ENCODE measurements around the gene BMP10. TPM values are rescaled to one million over a fixed set of nuclear protein-coding genes. Genes with fewer than 3 reads are reported as not detected.

Gene BMP10
- total RNA-seq, 1 experiment from 2014 or later = not detected

DNA sequence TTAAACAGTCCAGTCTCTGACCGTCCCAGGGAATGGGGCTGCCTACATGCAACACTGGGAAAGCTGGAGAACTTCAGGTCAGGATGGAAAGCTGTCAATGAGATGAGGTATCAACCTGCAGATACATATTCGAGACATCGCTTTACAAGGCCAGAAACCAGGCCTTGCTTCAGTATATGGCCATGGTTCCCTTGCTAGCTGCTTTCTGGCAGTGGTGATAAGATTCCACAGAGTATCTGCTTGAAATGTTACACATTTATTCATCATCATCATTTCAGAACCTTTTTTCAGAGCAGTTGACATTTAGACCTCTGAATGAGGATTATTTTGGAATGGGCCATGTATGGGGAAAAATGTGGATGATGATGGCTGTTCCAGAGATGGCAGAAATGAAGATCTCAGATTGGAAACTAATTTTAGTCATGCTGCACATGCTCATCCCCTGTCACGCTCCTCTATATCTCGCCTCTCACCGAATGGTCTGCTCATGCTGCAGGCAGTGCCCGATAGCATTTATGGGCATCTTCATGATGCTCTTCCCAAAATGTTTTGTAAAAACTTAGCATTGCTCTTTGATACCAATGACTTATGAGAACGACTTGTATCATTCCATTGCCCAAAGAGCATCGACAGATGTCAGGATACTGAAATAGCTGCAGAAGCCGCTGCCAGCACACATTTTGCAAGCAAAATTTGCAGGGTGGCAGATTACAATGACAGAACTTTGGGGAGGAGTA is 14.0 kb upstream of the BMP10 start:
- DNase-seq (ENCODE audit: low spot score) = no peak
- no peak overlapping the region for H3K4me3 ChIP-seq (ENCODE audit: low read depth, low read length, poor library complexity, severe bottlenecking)
- intact Hi-C loops (cut with micrococcal nuclease; ENCODE audit: unreplicated experiment) = no loop called here
- no peaks in the 10 kb centered on the region for H3K27me3 ChIP-seq (replicated peaks; ENCODE audit: insufficient read depth, low read depth, low read length, poor library complexity)
- H3K36me3 ChIP-seq (ENCODE audit: insufficient read depth, low read length, poor library complexity, severe bottlenecking) = no peaks in the 10 kb centered on the region
- H3K4me1 ChIP-seq (ENCODE audit: insufficient read depth, low read length, poor library complexity, severe bottlenecking) = peaks cover 17% of the 10 kb centered on the region
- TF ChIP-seq EZH2 (IDR thresholded peaks at IDR 0.05; ENCODE audit: borderline replicate concordance, low read depth, low read length, poor library complexity, severe bottlenecking) = no peak
- TF ChIP-seq, protein P1, sequence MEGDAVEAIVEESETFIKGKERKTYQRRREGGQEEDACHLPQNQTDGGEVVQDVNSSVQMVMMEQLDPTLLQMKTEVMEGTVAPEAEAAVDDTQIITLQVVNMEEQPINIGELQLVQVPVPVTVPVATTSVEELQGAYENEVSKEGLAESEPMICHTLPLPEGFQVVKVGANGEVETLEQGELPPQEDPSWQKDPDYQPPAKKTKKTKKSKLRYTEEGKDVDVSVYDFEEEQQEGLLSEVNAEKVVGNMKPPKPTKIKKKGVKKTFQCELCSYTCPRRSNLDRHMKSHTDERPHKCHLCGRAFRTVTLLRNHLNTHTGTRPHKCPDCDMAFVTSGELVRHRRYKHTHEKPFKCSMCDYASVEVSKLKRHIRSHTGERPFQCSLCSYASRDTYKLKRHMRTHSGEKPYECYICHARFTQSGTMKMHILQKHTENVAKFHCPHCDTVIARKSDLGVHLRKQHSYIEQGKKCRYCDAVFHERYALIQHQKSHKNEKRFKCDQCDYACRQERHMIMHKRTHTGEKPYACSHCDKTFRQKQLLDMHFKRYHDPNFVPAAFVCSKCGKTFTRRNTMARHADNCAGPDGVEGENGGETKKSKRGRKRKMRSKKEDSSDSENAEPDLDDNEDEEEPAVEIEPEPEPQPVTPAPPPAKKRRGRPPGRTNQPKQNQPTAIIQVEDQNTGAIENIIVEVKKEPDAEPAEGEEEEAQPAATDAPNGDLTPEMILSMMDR (conservative IDR thresholded peaks at IDR 0.05; ENCODE audit: low read depth, low read length) = no peak
- no peak overlapping the region for H3K27ac ChIP-seq (ENCODE audit: low read depth, low read length, poor library complexity, severe bottlenecking)
- no peaks in the 10 kb centered on the region for H3K9me3 ChIP-seq (ENCODE audit: low read depth, low read length, poor library complexity, severe bottlenecking)
- POLR2A ChIA-PET (ENCODE audit: low non-redundant PET) = no interaction called here
- CTCF ChIA-PET = no interaction called here
- BruUV-seq (replicated peaks) = no TSS peak

DNA sequence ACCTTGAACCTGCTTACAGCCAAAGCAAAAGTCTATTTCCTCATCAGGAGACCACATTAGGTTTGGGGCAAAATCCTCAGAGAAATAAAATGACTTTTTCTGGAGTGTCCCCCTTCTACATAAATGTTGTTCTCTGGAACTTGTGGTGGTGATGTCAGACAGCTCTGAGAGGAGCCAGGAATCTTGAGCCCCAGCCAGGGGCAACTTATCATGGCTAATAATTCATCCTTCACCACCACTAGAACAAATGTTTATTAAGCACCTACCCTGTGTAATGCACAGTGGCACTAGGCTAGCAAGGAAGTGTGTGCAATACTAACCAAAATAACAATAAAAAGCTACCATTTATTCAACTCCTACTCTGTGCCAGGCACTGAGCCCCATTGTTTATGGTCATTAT is 9.0 kb upstream of the BMP10 start:
- H3K27ac ChIP-seq (ENCODE audit: low read depth, low read length, poor library complexity, severe bottlenecking) = no peak overlapping the region
- no peak overlapping the region for H3K4me3 ChIP-seq (ENCODE audit: low read depth, low read length, poor library complexity, severe bottlenecking)
- TF ChIP-seq, protein P1 (conservative IDR thresholded peaks at IDR 0.05; ENCODE audit: low read depth, low read length) = no peak
- TF ChIP-seq EZH2 (IDR thresholded peaks at IDR 0.05; ENCODE audit: borderline replicate concordance, low read depth, low read length, poor library complexity, severe bottlenecking) = no peak
- BruUV-seq (replicated peaks) = no TSS peak
- no peaks in the 10 kb centered on the region for H3K4me1 ChIP-seq (ENCODE audit: insufficient read depth, low read length, poor library complexity, severe bottlenecking)
- ChIA-PET POLR2A (ENCODE audit: low non-redundant PET) (no interaction called here), CTCF (interaction anchor here (1.1 kb wide), 1 partner anchor 41 kb away, joined by 3 read pairs; no protein-coding TSS in a partner anchor)
- H3K36me3 ChIP-seq (ENCODE audit: insufficient read depth, low read length, poor library complexity, severe bottlenecking) = no peaks in the 10 kb centered on the region
- H3K9me3 ChIP-seq (ENCODE audit: low read depth, low read length, poor library complexity, severe bottlenecking) = no peaks in the 10 kb centered on the region
- no peaks in the 10 kb centered on the region for H3K27me3 ChIP-seq (replicated peaks; ENCODE audit: insufficient read depth, low read depth, low read length, poor library complexity)
- intact Hi-C loops (cut with micrococcal nuclease; ENCODE audit: unreplicated experiment) = no loop called here
- DNase-seq (ENCODE audit: low spot score) = no peak

DNA sequence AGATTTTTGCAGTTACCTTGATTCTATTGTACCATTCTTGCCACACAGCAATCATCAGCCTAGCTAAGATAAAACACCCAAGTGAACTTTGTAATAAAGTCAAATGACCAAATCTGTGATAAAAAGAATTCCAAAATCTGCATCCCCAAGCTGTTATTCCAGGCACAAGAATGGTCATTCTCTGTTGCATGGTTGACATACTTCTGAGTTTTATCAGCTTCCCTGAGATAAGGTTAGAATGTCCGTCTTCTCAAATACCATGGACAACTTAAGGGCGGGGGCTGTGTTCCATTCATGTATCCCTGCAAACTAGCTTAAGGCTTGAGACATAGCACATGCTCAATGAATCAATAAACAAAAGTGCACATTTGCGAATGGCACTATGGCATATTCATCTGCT is 8.1 kb upstream of the BMP10 start:
- POLR2A ChIA-PET (ENCODE audit: low non-redundant PET) = no interaction called here
- Histone ChIP-seq H3K27me3 (replicated peaks; ENCODE audit: insufficient read depth, low read depth, low read length, poor library complexity) (no peaks in the 10 kb centered on the region), H3K4me1 (ENCODE audit: insufficient read depth, low read length, poor library complexity, severe bottlenecking) (no peaks in the 10 kb centered on the region), H3K36me3 (ENCODE audit: insufficient read depth, low read length, poor library complexity, severe bottlenecking) (no peaks in the 10 kb centered on the region), H3K9me3 (ENCODE audit: low read depth, low read length, poor library complexity, severe bottlenecking) (no peaks in the 10 kb centered on the region), H3K4me3 (ENCODE audit: low read depth, low read length, poor library complexity, severe bottlenecking) (no peak overlapping the region), H3K27ac (ENCODE audit: low read depth, low read length, poor library complexity, severe bottlenecking) (no peak overlapping the region)
- TF ChIP-seq, protein P1 (conservative IDR thresholded peaks at IDR 0.05; ENCODE audit: low read depth, low read length) = no peak
- TF ChIP-seq EZH2 (IDR thresholded peaks at IDR 0.05; ENCODE audit: borderline replicate concordance, low read depth, low read length, poor library complexity, severe bottlenecking) = no peak
- no TSS peak for BruUV-seq (replicated peaks)
- intact Hi-C loops (cut with micrococcal nuclease; ENCODE audit: unreplicated experiment) = no loop called here
- no peak for DNase-seq (ENCODE audit: low spot score)
- CTCF ChIA-PET = interaction anchor here (1.1 kb wide), 1 partner anchor 40 kb away, joined by 3 read pairs; no protein-coding TSS in a partner anchor

All from A673 (cell line).